ENCODE data around the gene SDK1. TPM values are rescaled to one million over a fixed set of nuclear protein-coding genes. Genes with fewer than 3 reads are reported as not detected.

Gene SDK1
- total RNA-seq, 2 donors from 2014 or later = 19.8 to 32.4 TPM

DNA sequence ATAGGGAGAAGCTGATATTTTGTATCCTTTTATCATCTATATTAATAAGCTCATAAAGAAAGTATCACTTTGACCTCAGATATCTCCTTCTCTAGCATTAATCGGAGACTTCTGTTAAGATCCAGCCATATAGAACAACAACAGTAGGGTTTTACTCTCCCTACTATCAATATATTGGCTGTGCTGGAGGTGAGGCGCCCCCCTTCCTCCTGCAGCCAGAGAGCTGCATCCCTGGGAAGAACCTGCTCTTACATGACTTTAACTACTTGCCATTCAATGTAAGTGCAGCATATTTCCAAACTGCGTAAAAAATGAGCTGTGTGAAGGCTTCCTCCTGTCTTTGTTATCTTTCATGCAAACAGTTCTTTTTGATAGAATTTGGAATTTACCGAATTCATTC, 247.8 kb downstream of the SDK1 start:
- H3K36me3 ChIP-seq (replicated peaks in 1 of 2; ENCODE audit: insufficient read depth in 1 of 2, low read depth in 2 of 2) = no peaks in the 10 kb centered on the region
- peaks cover 46% of the 10 kb centered on the region for H3K4me1 ChIP-seq
- no peaks in the 10 kb centered on the region for H3K27me3 ChIP-seq
- DNase-seq = no peak
- intact Hi-C loops (cut with DNase I) = no loop called here
- 34 to 44% methylated on average over 4 of the region's 4 CpGs for WGBS, 2 donors
- no peaks in the 10 kb centered on the region for H3K9me3 ChIP-seq
- H3K27ac ChIP-seq = no peak overlapping the region
- no peak for TF ChIP-seq POLR2A (IDR thresholded peaks at IDR 0.05)
- TF ChIP-seq CTCF (IDR thresholded peaks at IDR 0.05) = no peak
- no peak for ATAC-seq
- no peak overlapping the region for H3K4me3 ChIP-seq

DNA sequence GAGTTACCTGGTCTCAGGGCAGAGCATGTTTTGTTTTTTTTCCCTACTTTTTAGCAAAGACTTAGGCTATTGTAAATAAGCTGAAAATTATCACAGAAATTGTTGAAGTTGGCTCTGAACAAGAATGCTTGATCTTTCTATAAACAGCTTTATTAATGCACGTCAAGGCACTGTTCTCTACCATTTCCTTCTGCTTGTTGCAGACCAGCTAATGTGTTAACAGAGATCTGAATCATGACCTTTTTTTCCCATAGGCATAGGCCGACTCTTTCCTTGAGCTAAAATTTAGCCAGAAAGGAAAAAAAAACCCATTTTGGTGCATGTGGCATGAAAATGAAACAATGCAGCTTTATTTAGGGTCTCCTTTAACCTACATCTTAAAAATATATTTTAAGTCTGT, 248.5 kb downstream of the SDK1 start:
- Histone ChIP-seq H3K4me3 (no peak overlapping the region), H3K9me3 (no peaks in the 10 kb centered on the region), H3K27me3 (no peaks in the 10 kb centered on the region), H3K36me3 (replicated peaks in 1 of 2; ENCODE audit: insufficient read depth in 1 of 2, low read depth in 2 of 2) (no peaks in the 10 kb centered on the region), H3K4me1 (peaks cover 46% of the 10 kb centered on the region), H3K27ac (peak overlapping the region in 2 of 4 donors; percentile 11 to 25)
- no peak for DNase-seq
- intact Hi-C loops (cut with DNase I) = no loop called here
- ATAC-seq = peak; percentile 35
- 18 to 24% methylated on average over 2 of the region's 2 CpGs for WGBS, 2 donors
- TF ChIP-seq POLR2A (IDR thresholded peaks at IDR 0.05) = no peak
- no peak for TF ChIP-seq CTCF (IDR thresholded peaks at IDR 0.05)

- intact Hi-C loops (cut with DNase I) = no loop called here
- H3K27me3 ChIP-seq = no peaks in the 10 kb centered on the region
- DNase-seq (no peak), ATAC-seq (no peak)
- no peaks in the 10 kb centered on the region for H3K36me3 ChIP-seq (replicated peaks in 1 of 2; ENCODE audit: insufficient read depth in 1 of 2, low read depth in 2 of 2)
- TF ChIP-seq CTCF (IDR thresholded peaks at IDR 0.05) = no peak
- TF ChIP-seq POLR2A (IDR thresholded peaks at IDR 0.05) = no peak
- WGBS, 2 donors = 88 to 96% methylated on average over 6 of the region's 6 CpGs
- H3K4me1 ChIP-seq = peaks cover 37% of the 10 kb centered on the region
- no peaks in the 10 kb centered on the region for H3K9me3 ChIP-seq
- H3K27ac ChIP-seq = no peak overlapping the region
- H3K4me3 ChIP-seq = no peak overlapping the region
These were observed 250.5 kb downstream of the SDK1 start for GRCh38 chr7:3551536-3551935.

DNA sequence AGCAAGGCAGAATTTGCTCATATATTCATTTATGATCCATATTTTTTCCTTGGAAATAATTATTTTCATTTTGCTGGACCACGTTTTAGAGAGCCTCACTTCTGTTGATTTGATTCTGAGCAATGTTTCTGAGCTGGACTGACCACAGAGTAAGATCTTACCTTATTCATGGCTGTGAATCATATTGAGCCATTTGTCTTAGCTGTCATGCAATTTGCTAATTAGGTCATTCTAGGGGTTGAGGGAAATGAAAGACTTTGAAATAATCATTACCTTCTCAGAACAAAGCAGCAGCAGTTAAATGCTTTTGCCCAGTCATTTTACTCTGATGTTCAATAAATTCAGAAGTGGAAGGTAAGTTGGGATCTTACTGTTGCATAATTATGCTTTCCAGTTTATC, 251.4 kb downstream of the SDK1 start:
- Histone ChIP-seq H3K36me3 (replicated peaks in 1 of 2; ENCODE audit: insufficient read depth in 1 of 2, low read depth in 2 of 2) (no peaks in the 10 kb centered on the region), H3K4me3 (no peak overlapping the region), H3K9me3 (no peaks in the 10 kb centered on the region), H3K27me3 (no peaks in the 10 kb centered on the region), H3K4me1 (peaks cover 31% of the 10 kb centered on the region), H3K27ac (no peak overlapping the region)
- TF ChIP-seq CTCF (IDR thresholded peaks at IDR 0.05) (no peak), POLR2A (IDR thresholded peaks at IDR 0.05) (no peak)
- intact Hi-C loops (cut with DNase I) = no loop called here
- no peak for DNase-seq
- 70 to 76% methylated on average over 1 of the region's 1 CpG for WGBS, 2 donors
- no peak for ATAC-seq

GRCh38 chr7:3558400-3558799, 257.3 kb downstream of the SDK1 start:
- H3K27ac ChIP-seq = peak overlapping the region in 3 of 4 donors; percentile 37 to 74 (median 70)
- no peak overlapping the region for H3K4me3 ChIP-seq
- ATAC-seq = no peak
- no peaks in the 10 kb centered on the region for H3K36me3 ChIP-seq (replicated peaks in 1 of 2; ENCODE audit: insufficient read depth in 1 of 2, low read depth in 2 of 2)
- peak in 1 of 4 donors; percentile 23 for DNase-seq
- 28 to 53% methylated on average over 2 of the region's 2 CpGs for WGBS, 2 donors
- TF ChIP-seq POLR2A (IDR thresholded peaks at IDR 0.05) (no peak), CTCF (IDR thresholded peaks at IDR 0.05) (no peak)
- no peaks in the 10 kb centered on the region for H3K27me3 ChIP-seq
- no peaks in the 10 kb centered on the region for H3K9me3 ChIP-seq
- intact Hi-C loops (cut with DNase I) = no loop called here
- peaks cover 48% of the 10 kb centered on the region for H3K4me1 ChIP-seq

Measured in body of pancreas (tissue), 4 donors.